GM21390 (cell line): ENCODE data around the gene ABCB9.

Experiments
- ATAC-seq: cut with Tn5 transposase; IDR thresholded peaks from one replicate; pipeline ENCODE4 v1.9.1; 2021; ENCODE audit not compliant: unreplicated experiment

The ABCB9 gene

DNA sequence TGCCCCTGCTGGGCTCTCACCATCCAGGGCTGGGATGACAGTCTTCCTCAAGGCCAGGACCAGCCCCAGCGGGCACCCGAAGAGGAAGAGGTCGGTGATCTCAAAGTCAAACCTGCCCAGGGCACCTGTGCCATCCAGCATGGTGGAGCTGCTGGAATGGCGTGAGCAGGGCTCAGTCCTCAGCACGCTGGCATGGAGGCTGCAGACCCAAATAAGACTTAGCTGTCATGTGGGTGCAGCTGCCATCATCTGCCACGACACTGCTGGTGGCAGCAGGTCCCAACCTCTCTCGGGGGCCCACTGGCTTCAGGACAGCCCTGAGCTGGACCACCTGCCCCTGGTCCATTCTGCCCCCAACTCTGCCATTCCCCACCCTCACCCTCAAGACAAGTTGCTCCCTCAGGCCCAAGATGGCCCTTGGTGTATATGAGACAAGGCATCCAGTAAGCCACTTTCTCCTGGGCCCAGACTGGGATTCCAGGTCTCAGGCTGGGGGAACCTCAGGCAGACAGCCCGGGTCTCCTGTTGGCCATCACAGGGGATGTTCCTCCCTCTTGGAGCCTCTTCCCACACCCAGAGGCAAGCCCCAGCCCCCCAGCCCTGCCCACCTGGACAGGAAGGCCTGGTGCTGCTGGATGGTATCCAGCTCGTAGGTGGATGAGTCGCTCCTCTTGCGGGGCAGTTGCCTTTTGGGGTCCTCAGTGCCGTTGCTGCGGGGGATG is 28.7 kb upstream of the ABCB9 start:
- ATAC-seq, result no peak

DNA sequence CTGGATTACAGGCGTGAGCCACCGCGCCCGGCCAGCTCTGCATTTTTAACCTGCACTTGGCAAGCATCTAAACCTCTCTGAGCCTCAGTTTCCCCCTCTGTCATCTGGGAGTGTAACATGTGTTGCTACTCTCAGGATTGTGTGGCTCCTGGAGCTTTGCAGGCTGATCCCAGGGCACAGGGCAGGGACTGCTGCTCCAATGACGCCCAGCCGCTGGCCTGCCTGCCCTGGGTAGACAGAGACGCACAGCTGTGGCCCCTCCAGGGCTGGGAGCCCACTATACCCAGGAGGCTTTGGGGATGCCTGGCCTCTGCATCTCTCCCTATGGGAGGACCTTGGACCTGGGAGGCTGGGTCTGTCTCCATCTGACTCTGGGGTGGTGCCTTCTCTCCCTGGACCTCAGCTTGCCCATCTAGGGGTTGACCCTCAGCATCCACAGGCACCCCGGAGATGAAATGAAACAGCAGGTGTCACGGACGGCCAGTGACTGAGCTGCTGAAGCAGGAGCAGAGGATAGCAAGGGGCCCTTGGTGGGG is 27.9 kb upstream of the ABCB9 start:
- ATAC-seq, result no peak

DNA sequence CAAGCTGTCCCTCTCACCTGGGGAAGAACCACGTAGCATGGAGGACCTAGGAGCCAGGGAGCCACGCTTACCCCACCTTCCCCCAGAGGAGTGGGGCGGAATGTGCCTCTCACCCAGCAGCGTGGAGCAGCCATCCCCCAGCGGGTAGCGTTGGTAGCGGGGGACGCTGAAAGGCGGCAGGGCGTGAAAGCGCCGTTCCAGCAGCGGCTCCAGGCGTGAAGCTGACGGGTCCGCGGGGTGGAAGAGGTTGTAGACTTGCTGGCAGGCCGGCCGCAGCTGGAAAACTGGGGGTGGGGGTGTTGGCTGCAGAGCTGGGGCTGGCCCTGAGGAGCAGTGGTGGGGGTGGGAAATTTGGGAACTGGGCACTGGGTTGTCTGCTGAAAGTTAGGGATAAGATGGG is 26.1 kb upstream of the ABCB9 start:
- no peak for ATAC-seq

DNA sequence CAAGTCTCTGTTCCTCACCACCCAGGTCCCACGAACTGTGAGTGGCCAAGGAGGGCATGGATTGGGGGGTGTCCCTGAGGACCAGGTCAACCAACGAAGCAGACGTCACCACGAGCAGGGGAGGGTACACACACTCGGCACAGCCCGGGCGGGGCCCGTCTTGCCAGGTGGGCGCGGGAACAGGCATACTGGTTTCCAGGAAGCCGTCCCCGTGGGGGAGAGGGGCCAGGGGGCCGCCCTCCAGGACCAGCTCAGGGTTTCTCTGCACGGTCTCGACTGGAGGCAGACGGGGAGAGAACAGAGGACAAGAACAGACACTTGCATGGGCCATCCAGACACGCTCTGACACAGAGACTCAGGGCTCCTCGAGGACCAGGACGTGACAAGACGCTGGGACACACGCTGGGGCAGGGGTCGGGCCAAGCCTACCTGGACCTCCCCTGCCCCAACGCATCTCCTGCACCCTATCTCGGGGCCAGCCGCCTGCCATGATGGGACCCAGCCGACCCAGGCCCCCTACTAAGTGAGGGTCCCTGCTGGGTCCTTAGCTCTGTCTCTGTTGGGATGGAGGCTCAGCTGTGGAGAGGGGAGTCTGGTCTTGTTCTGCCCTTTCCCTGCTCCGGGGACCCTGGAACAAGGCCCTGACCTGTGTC is 25.5 kb upstream of the ABCB9 start:
- ATAC-seq, result no peak

DNA sequence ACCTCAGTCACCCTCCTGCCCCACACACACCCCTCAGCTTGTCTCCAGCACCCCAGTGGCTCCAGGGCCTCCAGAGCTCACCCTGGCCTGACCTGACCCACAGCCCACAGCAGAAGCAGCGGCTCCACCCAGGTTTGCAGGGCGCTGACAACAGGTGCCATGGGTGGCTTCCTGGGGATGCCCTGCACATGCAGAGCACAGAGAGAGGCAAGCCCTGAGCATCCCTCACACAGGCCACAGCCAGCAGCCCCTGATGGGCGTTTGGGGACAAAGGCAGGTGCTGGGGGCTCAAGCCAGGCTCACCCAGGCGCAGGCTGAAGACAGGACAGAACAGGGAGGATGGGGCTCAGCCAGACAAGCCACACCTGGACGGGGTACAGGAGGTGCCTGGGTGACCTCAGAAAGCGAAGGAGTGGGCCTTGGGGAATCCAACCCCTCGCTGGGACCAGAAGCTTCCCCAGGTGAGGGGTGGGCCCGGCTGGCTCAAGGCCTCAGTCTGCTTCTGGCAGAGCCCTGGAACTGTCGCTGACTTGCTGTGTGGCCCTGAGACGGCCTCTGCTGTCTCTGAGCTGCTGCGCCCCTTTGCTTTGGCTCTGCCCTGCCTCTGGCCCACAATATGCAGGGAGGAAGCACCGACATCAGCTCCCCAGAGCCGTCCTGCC is 24.8 kb upstream of the ABCB9 start:
- no peak for ATAC-seq

DNA sequence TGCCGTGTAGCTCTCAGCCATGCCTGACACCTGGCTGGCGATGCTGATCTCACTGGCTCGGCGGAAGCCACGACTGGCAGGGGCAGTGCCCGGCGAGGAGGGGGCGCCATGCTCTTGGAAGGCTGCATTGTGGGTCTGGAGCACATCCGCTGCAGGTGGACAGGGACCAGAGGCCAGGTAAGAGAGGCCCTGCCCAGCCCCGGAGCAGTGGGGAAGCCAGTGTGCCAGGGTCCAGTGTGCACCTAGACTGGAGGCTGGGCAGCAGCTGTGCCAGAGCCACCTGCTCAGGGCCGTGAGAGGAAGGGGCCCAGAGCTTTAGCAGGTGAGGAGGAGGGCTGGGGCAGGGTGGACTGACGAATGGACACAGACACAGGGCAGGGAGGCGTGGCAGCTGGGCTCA is 24.3 kb upstream of the ABCB9 start:
- no peak for ATAC-seq

DNA sequence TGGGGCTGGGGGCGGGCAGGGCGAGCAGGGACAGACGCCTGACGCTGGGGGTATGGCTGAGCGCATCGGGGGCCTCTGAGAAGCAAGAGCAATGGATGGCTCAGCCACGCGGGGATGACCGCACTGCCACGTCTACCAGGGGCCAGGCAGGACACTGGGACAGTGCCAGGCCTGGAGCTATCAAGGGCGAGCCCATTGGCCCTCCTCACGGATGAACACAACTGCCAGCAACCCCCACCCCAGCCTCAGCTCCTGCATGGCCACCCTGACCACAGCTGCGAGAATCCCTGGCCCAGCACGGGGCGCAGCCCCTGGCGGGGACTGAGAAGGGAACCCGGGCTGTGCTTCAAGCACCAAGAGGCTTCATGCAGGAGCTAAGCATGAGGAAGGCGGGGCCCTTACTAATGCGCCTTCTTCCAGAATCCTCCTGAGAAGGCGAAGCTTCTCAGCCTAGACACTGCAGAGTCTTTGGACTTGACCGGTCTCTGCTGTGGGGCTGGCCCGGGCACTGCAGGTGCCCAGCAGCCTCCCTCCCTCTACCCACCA is 23.7 kb upstream of the ABCB9 start:
- ATAC-seq, result no peak

DNA sequence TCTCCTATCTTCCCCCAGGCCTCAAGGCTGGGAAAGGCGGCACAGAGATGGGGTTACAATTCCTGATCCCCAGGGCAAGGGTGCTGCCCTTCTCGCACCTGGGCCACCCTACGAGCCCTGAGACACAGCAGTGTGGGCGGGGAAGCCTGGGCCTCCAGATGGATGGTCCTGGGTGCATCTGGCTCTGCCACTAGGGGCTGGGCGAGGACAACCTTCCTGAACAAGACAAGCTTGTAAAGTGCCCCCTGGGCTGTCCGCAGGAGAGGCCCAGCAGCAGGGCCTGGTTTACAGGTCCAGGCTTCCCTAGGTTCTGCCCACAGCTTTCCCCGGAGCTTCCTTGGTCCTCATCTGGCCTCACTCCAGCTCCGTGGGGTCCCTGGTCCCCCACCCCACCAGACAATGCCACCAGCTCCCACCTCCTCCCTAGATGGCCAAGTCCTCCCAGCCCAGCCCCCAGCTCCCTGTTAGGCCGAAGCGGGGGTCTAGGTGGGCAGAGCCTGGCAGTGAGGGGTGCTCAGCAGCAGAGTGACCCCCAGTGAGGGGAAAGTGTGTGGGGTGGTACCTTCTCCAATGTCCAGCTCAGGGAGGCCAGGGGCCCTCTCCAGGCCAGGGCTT is 23.1 kb upstream of the ABCB9 start:
- ATAC-seq, result no peak

DNA sequence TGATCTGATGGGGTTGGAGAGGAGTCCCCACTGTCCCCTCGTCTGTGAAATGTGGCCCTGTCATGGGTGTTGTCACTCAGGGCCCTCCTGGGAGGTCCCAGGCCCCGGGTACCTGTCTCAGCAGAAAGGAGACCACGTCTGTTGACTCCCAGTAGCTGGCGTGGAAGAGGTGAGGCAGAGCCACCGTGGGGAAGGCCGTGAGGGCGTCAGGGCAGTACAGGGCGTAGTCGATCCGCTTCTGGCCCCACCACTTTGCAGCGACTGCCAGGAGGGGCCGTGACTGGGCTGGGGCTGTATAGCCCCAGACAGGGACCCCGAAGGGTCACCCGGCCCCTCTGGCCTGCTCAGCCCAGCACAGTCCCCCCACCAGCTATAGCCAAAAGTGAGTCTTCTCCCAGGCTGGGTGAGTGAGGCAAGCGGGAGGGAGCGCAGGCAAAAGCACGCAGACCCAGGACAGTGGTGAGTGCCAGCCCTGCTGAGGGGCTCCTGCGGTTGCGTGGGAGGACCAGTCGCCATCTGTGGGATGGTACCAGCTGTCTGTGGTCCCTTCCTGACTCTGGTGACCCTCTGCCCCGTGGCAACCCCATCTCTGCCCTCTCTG is 22.4 kb upstream of the ABCB9 start:
- ATAC-seq, result no peak

DNA sequence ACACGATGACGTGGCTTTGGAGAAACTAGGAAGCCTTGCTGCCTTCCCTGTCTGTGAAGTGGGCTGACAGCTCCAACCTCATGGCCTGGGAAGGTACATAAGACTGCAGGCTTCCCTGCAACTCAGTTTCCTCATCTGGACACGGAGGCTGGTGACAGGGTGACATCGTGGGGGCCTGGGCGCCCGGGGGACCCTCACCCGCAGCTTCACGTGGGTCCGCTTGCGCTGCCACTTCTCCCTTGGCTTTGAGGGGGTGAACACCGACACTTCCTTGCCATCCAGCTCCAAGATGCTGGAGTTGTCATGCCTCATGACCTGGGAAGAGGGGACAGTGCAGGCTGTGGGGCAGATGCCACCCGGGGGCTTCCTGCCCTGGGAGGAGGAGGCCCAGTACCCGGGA is 21.8 kb upstream of the ABCB9 start:
- ATAC-seq, result no peak

DNA sequence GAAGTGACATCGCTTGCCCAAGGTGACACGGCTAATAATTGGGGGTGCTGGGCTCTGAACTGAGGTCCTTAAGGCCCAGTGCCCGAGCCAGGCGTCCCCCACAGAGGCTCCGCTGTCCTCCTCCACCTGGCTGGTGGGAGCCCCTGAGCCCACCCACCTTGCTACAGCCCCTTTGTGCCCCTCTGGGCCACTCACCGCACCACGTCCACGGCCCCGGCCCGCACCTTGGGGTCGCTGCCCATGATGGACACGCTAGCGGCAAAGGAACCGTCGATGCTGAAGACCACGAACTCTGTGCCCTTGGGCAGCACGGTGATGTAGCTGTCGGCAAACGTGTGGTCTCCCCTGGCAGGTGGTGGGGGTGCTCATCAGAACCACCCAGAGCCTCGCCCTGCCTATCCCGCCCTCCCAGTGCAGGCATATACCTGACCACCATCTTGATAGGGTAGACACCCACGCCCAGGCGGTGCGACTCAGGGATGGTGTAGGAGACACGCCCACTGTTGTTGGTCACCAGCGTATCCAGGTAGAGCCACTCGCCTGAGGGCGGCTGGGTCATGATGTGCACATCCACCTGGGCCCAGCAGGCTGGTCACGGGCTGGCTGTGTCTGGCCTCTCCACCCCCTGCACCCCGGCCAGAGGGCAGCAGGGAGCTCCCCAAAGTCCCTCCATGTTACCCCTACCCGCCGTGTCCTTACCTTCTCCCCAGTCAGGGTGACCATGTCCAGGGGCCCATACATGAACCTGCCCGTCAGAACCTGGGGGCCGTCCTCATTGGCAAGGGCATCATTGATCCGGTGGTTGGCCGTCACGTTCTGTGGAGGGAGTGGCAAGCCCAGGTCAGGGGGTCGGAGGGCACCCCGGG is 21.1 kb upstream of the ABCB9 start:
- no peak for ATAC-seq

DNA sequence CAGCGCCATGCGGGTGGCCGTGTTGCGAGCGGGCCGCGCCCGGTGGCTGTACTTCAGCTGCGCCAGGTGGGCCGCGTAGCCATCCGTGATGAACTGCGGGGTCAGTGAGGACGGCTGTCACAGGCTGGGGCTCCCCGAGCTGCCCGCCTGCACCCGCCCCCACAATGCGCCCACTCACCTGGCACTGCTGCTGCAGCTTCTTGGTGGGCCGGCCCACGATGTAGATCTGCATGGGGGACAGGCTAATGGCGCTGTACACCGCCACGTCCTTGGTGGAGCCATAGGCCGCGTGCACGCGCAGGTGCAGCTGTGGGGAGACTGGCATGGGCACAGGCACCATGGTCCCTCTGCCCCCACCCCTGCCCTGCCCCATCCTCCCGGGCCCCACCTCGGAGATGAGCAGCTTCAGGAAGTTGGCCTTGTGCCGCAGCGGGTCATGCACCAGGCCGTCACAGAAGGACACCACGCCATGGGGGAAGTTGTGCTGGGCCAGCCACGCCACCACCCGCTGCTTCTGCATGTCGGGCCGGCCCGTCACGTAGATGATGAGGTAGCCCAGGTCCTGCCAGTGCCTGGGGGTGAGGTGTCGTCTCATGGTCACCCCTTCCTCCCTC is 20.1 kb upstream of the ABCB9 start:
- no peak for ATAC-seq

DNA sequence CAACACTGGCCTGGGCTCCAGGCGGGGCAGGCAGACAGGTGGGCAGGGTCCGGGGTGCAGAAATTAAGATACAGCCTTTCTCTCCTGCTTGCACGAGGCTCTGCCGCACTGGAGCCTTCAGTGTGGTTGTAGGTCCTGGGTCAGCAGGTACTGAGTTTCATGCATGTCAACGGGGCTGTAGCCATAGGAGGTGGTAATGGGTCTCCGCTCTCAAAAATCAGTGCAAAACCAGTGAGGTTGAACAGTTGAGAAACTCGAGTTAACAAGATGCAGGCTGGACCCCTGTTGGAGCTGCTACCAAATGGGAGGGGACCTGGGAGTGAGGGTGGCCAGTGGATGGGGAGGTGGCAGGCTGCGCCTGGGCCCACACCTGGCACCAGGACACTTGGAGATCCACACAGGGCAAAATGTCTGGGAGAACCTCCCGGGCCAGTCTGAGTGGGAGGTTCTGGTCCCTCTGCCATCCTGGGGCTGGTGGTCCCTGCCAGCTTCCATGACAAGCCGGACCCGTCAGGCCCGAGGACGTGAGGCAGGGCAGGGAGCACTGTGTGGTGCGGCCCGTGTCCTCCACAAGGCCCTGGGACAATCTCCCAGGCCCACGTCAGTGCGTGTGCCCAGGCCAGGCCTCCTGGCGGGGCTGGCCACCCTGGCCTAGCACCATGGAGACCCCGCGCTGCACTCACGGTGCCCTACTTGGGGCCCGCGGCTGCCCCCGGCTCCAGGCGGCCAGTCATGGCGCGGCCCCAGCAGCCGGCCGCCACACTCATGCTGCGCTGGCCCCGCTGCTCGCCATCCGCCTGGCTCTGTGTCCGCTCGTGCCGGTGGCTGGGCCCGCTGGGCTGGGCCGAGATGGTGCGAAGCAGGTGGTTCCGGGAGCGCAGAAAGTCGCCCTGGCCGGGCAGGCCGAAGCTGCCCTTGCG is 19.3 kb upstream of the ABCB9 start:
- no peak for ATAC-seq

DNA sequence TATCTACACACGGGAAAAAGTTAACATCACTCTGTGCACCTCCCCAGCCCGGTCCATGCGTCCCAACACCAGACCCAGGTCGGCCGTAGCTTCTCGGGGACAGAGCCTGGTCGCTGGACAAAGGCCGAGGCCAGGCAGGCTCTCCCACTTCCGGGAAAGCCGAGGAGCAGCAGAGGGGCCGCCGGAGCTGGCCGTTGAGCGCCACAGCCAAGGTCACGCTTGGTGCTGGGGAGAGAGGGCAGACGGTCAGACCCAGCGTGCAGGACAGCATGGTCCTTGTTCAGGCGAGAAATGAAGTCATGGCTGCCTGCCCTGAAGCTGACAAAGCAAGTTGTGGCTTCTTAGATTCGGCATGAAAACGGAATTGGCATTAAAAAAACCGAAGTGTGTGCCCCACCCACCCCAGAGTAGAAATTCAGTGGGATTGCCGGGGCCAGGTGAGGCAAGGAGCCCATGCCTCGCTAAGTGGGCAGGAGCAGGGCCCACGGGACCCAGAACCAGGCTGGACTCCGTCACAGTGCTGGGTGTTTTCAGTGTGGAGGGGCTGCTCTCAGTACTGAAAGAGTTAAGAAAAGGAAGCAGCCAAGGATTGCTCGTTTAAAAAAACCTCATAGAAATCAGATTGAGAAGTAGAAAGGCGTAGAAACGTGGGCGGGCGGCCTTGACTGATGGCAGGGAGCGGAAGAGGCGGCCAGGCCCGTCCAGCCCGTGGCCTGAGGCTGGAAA is 18.5 kb upstream of the ABCB9 start:
- no peak for ATAC-seq

DNA sequence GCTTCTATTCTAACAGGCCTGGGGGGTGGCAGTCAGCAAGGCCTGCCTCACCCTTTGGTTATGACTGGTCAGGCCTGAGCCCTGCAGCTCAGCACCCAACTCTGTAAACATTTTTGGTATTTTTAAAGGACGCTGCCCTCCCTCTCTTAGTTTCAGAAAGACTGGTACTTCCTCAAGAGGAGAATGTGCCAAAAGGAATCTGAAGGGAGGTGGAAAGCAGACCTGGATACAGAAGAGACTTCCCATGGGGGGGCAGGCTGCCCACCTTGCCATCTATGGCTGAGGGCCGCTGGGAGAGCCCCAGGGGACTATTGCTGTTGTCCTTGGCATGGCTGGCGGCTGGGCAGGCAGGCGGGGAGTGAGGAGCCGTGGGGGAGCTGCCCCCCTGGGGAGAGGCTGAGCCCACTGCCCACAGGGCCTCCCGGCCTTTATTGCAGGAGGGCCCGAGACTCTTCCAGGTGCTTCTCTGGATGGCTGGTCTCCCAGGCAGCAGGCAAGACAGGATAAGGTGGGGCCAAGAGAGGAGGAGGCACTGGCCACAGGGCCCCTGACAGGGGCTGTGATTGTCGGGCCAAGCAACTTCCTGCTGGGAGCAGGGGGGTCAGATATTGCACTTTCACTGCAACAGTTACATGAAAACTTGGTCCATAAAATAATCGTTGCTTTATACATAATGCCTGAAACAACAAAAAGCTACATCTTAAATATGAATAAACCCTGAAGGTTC is 17.7 kb upstream of the ABCB9 start:
- no peak for ATAC-seq

DNA sequence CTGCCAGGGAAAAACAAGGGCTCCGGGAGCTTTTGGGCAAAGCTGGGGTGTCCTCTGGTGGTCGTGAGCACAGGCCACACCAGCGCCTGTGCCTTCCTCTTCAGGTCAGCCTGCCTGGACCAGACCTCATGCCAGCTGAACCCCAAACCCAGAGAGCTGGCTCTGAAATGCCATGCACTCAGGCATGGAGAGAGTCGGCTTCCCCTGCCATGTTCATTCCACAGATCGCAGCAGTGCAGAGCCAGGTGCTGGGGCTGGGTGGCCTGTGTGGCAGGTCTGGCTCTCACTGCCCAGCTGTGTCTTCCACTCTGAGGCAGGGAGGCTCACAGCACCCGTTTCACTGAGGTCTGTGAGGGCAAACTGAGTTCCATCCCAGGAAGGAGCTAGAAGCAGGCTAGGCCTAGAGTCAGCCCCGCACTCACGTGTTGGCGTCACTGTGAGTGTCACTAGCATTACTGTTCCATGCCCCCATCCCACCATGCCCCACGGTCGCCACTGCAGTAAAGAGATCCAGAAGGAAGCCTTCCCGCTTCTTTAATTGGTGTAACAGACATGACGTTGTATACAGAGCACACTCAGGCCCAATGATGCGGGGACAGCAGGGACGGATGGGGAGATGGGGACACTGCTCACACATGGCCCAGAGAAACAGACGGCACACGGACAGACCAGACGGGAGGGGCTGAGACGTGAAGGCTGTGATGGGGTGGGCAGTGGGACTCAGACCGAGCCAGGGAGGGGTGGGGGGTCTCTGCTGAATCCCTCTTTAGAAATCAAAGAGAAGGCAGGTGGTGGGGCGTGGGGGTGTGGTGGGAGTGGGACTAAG is 16.9 kb upstream of the ABCB9 start:
- no peak for ATAC-seq

DNA sequence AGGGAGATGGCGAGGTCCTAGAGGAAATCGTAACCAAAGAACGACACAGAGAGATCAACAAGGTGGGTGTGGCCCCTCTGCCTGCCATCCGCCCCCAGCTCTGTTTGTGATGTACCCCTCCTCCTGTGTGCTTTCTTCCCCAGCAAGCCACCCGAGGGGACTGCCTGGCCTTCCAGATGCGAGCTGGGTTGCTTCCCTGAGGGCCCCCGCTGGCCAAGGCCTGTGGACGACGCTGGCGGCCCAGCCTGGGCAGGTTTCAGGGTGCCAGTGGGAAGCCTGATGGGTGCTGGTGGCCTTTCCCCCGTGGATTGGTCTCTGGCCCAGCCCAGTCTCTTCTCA is 16.2 kb upstream of the ABCB9 start:
- ATAC-seq, result no peak
